Activated CD8-positive, alpha-beta memory T cell treated with anti-CD3 and anti-CD28 coated beads, Interleukin-2, amount 50 U/mL, for 24 hours (primary cell): Measurements from ENCODE around the gene AKT2.

Source experiments
- DNase-seq: peaks from one replicate; pipeline ENCODE4 v3.0.0-alpha.2; 2020; ENCODE audit errors: extremely low read depth

Gene AKT2

GRCh38 chr19:40300668-40301067 lies 15.5 kb upstream of the AKT2 start:
- DNase-seq: no peak

- no peak for DNase-seq
Observed at GRCh38 chr19:40298026-40298425, 12.9 kb upstream of the AKT2 start.

GRCh38 chr19:40294560-40294959 lies 9.4 kb upstream of the AKT2 start:
- DNase-seq: no peak

- DNase-seq: no peak
Observed at GRCh38 chr19:40286971-40287421, 1.9 kb upstream of the AKT2 start.

GRCh38 chr19:40286235-40286970 lies 1.3 kb upstream of the AKT2 start:
- no peak for DNase-seq

- peak; percentile 98 for DNase-seq
Observed at GRCh38 chr19:40285353-40286234, 449 bp upstream of the AKT2 start.

GRCh38 chr19:40284251-40284500 lies 969 bp downstream of the AKT2 start:
- no peak for DNase-seq

- no peak for DNase-seq
Observed at GRCh38 chr19:40283414-40284250, 1.5 kb downstream of the AKT2 start.

- DNase-seq: no peak
Observed at GRCh38 chr19:40282920-40283319, 2.2 kb downstream of the AKT2 start.

- DNase-seq: no peak
Observed at GRCh38 chr19:40282209-40282580, 3.0 kb downstream of the AKT2 start.

GRCh38 chr19:40281381-40282208 lies 3.5 kb downstream of the AKT2 start:
- no peak for DNase-seq

- DNase-seq: no peak
Observed at GRCh38 chr19:40280608-40281221, 4.4 kb downstream of the AKT2 start.

GRCh38 chr19:40279761-40280607 lies 5.2 kb downstream of the AKT2 start:
- DNase-seq: no peak

GRCh38 chr19:40279120-40279551 lies 6.0 kb downstream of the AKT2 start:
- no peak for DNase-seq

GRCh38 chr19:40278361-40279035 lies 6.6 kb downstream of the AKT2 start:
- DNase-seq: no peak

- no peak for DNase-seq
Observed at GRCh38 chr19:40277356-40278059, 7.6 kb downstream of the AKT2 start.

- DNase-seq: no peak
Observed at GRCh38 chr19:40274585-40275544, 10.3 kb downstream of the AKT2 start.
